ENCODE results near the gene CYTIP. TPM values are rescaled to one million over a fixed set of nuclear protein-coding genes. Genes with fewer than 3 reads are reported as not detected.

CYTIP gene
- total and polyA plus RNA-seq, 7 donors, result 0.21 to 2.3 (median 0.48) TPM

DNA sequence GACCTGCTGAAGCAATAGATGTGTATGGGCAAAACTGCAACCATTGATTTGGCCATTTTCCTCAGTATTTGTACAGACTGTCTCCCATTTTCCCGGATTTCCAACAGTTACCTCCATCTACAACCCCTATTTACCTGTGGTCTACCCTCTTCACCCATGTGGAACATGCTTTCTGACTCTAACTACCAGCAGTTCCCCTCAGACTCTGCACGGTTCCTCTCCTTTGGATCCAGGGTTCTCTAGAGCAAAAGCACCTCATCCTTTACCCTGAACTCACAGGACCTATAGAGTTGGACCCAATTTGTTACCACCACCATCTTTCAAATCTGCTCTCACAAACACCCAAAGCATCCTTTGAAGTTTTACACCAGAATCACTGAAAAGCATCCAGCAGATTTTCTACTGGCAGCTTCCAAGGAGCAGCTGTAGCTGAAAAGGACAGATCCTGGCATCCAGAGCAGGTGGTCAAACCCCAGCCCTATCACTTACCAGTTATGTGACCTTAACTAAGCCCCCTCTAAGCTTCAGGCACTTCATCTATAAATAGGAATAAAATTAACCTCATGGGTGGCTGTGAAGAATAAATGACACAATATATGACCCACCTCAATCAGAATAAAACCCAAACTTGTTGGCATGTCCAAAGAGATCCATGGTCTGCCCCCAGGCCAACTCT, 15.3 kb downstream of the CYTIP start:
- no peak for DNase-seq
- no peak for ATAC-seq
- no peaks in the 10 kb centered on the region for H3K4me1 ChIP-seq
- no peaks in the 10 kb centered on the region for H3K36me3 ChIP-seq (ENCODE audit: insufficient read depth in 1 of 2, low read depth in 1 of 2)
- H3K4me3 ChIP-seq, result no peak overlapping the region
- H3K27me3 ChIP-seq (ENCODE audit: insufficient read depth in 3 of 3, low read length in 2 of 3), result no peaks in the 10 kb centered on the region
- H3K9me3 ChIP-seq, result peaks cover 19% of the 10 kb centered on the region
- no peak overlapping the region for H3K27ac ChIP-seq
- intact Hi-C loops (cut with DNase I), result no loop called here
- WGBS, 3 donors, result 65 to 85% (median 74%) methylated on average over 2 of the region's 2 CpGs
- TF ChIP-seq, protein P1, sequence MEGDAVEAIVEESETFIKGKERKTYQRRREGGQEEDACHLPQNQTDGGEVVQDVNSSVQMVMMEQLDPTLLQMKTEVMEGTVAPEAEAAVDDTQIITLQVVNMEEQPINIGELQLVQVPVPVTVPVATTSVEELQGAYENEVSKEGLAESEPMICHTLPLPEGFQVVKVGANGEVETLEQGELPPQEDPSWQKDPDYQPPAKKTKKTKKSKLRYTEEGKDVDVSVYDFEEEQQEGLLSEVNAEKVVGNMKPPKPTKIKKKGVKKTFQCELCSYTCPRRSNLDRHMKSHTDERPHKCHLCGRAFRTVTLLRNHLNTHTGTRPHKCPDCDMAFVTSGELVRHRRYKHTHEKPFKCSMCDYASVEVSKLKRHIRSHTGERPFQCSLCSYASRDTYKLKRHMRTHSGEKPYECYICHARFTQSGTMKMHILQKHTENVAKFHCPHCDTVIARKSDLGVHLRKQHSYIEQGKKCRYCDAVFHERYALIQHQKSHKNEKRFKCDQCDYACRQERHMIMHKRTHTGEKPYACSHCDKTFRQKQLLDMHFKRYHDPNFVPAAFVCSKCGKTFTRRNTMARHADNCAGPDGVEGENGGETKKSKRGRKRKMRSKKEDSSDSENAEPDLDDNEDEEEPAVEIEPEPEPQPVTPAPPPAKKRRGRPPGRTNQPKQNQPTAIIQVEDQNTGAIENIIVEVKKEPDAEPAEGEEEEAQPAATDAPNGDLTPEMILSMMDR (IDR thresholded peaks at IDR 0.05), result no peak

DNA sequence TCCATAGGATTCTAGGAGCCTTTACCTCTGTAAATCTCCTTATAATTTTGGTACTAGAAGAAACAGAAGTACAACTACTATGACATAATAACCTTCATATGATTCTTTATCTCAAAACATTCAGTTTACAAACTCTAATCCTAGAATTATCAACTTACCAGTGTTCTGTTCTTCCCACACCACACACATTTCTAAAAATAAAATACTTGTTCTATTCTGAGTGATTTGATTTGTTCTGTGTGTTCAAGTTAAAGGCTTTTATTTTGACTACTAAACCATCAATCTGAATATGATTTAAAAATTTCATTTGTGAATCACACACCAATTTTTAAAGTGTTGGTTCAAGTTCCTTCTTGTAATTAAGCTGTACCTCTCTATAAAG, 16.0 kb downstream of the CYTIP start:
- H3K36me3 ChIP-seq (ENCODE audit: insufficient read depth in 1 of 2, low read depth in 1 of 2), result no peaks in the 10 kb centered on the region
- no peak overlapping the region for H3K27ac ChIP-seq
- intact Hi-C loops (cut with DNase I), result no loop called here
- H3K9me3 ChIP-seq, result peaks cover 19% of the 10 kb centered on the region
- TF ChIP-seq, protein P1 (IDR thresholded peaks at IDR 0.05), result no peak
- no peaks in the 10 kb centered on the region for H3K4me1 ChIP-seq
- no peaks in the 10 kb centered on the region for H3K27me3 ChIP-seq (ENCODE audit: insufficient read depth in 3 of 3, low read length in 2 of 3)
- ATAC-seq, result no peak
- no peak overlapping the region for H3K4me3 ChIP-seq
- DNase-seq, result no peak

DNA sequence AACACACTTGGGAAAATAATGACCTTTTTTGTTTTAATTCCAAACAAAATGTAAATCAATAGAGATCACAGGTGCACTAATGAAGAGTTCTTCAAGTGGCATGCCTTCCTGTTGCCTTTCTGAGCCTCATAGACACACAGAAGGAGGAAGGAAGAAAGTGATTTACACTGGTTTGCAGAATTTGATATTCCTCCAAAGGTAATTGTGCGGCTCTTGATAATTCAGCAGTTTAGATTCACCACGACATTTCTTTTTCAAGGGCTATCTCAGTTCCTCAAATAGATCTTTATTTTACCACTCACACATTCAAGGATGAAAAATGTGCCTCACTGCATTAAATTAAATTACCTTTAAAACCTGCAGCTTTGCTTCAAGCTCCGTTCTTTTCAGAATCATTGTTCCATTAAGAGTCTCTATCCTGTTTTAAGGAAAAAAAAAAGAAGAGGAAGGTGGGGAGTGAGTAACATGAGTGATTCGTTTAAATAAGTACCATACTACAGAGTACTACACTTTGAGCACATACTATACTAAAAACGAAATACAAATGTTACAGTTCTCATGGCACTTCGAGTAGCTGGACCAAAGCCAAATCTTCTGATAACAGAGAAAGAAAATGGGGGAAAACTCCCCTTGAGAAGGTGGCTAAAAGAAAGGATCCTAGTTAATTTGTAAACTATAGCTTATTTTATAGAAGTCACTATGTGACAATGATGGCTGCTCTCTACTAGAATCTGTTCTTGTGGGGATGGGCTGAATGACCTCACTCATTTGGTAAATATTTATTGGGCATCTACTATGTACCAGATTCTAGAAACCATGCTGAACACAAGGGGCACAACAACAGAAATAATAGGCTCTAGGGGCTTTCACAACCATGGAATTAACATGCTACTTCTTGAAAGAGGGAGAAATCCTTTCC, 16.6 kb downstream of the CYTIP start:
- Histone ChIP-seq H3K4me1 (no peaks in the 10 kb centered on the region), H3K36me3 (ENCODE audit: insufficient read depth in 1 of 2, low read depth in 1 of 2) (no peaks in the 10 kb centered on the region), H3K4me3 (no peak overlapping the region), H3K27me3 (ENCODE audit: insufficient read depth in 3 of 3, low read length in 2 of 3) (no peaks in the 10 kb centered on the region), H3K9me3 (peaks cover 19% of the 10 kb centered on the region), H3K27ac (no peak overlapping the region)
- ATAC-seq (no peak), DNase-seq (no peak)
- WGBS, 3 donors, result 66 to 69% (median 67%) methylated on average over 6 of the region's 6 CpGs
- TF ChIP-seq, protein P1 (IDR thresholded peaks at IDR 0.05), result no peak
- intact Hi-C loops (cut with DNase I), result no loop called here

DNA sequence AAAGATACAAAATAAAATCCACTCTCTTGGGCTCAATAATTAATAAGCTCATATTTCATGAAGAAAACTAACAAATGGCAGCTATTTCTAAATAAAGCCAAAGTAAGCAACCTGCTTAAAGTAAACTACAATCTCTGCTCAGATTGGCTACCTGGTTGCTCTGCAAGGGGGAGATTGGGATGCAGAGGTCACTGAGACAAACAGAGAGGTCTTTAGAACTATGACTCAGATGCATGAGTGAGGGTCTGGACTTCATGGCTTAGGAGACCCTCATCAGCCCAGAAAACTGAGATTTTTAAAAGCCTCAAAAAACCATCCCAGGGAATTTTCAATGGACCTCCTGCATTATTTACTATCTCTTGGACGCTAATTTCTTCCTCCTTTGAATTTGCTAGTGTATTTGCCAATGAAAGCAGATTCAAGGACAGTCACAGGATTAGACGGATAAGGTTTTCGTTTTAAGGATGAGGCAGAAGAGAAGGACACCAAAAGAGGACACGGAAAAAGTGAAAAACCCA, 17.4 kb downstream of the CYTIP start:
- DNase-seq, result no peak
- WGBS, 3 donors, result 85 to 90% (median 86%) methylated on average over 4 of the region's 4 CpGs
- TF ChIP-seq, protein P1 (IDR thresholded peaks at IDR 0.05), result no peak
- intact Hi-C loops (cut with DNase I), result no loop called here
- Histone ChIP-seq H3K27me3 (ENCODE audit: insufficient read depth in 3 of 3, low read length in 2 of 3) (no peaks in the 10 kb centered on the region), H3K9me3 (peaks cover 19% of the 10 kb centered on the region), H3K4me3 (no peak overlapping the region), H3K36me3 (ENCODE audit: insufficient read depth in 1 of 2, low read depth in 1 of 2) (no peaks in the 10 kb centered on the region), H3K4me1 (no peaks in the 10 kb centered on the region), H3K27ac (no peak overlapping the region)
- no peak for ATAC-seq
